NCI-H774 (cell line): ENCODE measurements around the gene FGF7.
"Not testable (repeated sequence)": the region's sequence is repeated elsewhere in the genome, so short reads cannot be mapped to it uniquely, and the experiment has no call there.

Experiments
- DNase-seq: peaks from one replicate; lab custom pipeline; 2025; lab: John Stamatoyannopoulos, UW

Gene FGF7

DNA sequence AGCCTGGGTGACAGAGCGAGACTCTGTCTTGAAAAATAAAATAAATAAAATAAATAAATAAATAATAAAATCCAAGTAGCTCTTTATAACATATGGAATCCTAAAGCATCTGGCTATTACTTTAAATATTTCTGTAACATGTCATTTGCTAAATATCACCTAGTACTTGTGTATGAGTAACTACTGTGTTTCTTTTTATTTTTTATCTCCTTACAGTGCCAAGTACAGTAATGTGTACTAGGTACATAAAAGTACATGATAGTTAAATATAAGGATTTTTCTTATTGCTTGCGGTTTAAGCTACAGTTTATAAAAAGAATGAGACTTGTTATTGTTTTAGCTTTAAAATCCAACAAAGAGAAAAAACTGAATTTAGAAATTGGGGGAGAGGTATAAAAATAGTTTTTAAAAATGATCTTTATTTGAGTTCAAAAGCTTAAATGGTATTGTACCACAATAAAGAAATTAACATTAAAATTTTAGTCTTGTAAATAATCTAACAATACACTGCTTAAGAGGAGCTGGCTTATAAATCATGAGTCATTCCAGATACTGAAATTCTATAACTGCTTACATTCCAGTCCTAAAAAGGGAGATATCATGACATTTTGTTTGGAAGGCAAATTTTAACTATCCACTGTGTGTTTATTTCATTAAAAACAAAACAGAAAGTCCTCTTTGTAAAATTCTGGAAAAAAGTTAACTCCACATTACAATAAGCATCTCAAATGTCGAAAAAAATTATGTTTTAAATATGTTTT lies 73.1 kb downstream of the FGF7 start:
- no peak for DNase-seq

DNA sequence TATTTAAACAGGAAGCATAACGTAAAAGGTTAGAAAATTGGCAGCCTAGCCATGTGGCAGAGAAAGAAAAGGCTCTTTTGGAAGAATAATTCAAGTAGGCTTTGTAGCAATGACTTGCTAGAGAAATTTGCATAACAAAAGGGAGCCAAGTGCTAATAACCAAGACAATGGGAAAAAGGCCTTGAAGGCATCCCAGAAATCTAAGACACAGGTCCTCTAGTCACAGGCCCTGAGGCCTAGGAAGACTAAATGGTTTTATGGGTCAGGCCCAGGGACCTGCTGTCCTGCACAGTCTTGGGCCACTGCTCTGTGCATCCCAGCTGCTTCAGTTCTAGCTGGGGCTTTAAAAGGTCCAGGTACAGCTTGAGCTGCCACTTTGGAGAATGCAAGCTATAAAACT lies 78.5 kb downstream of the FGF7 start:
- no peak for DNase-seq

DNA sequence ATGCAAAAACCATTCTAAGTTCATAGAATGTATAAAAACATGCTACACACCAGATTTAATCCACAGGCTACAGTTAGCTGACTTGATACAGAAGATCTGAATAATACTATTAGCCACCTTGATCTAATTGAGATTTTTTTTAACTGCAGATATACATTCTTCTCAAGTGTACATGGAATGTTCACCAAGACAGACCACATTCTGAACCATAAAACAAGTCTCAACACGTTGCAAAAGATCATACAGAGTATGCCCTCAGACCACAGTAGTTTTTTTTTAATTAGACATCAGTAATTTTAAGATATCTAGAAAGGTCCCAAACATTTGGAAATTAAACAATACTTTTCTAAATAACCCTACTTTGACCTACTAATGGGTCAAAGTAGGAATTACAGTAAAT lies 83.3 kb downstream of the FGF7 start:
- no peak for DNase-seq

DNA sequence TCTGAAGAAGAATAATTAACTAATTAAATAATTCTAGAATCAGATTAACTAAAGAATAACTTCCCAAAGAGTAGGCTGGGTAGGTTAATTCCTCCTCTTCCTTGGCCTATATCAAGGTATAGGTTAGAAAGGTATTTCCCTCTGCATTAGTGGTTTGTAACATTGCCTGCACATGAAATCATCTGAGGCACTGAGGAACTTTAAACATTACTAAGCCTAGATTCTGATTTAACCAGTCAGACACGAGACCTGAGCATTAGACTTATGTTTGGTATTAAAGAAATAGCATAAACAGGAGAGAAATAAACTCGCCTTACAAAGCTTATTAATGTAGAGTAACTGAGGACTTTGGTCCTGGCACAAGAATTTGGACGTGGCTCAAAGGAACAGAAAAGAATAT lies 84.2 kb downstream of the FGF7 start:
- DNase-seq, result no peak

DNA sequence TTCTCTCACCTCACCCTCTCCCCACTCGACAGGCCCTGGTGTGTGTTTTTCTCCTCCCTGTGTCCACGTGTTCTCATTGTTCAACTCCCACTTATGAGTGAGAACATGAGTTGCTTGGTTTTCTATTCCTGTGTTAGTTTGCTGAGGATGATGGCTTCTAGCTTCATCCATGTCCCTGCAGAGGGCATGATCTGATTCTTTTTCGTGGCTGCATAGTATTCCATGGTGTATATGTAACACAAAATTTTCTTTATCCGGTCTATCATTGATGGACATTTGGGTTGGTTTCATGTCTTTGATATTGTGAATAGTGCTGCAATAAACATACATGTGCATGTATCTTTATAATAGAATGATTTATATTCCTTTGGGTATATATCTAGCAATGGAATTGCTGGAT lies 89.7 kb downstream of the FGF7 start:
- DNase-seq, result not testable (repeated sequence)

DNA sequence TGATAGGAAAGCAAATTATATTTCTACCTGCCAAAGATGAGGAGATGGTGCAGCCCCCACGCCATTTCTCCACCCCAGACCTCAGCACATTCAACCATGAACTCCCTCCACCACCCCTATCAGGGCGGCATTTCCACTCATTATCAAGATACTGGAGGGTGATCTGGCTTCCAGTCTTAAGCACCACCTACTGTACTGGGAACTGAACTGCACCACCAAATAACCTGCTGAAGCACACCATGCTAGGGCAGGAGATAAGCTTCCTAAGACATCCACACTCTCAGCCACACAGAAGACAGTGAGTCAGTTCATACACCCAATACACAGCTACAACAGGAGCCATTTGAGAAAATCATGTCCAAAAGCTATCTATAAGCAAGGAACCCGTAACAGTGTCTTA lies 98.8 kb downstream of the FGF7 start:
- DNase-seq, result no peak

DNA sequence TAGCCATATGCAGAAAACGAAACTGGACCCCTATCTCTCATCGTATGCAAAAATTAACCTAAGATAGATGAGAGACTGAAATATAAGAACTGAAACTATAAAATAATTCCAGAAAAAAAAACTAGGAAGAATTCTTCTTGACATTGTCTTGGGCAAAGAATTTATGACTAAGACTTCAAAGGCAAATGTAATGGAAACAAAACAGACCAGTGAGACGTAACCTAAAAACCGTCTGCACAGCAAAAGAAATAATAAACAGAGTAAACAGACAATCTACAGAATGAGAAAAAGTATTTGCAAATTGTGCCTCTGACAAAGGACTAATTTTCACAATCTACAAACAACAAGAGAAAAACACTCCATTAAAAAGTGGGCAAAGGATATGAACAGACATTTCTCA lies 105.2 kb downstream of the FGF7 start:
- no peak for DNase-seq

DNA sequence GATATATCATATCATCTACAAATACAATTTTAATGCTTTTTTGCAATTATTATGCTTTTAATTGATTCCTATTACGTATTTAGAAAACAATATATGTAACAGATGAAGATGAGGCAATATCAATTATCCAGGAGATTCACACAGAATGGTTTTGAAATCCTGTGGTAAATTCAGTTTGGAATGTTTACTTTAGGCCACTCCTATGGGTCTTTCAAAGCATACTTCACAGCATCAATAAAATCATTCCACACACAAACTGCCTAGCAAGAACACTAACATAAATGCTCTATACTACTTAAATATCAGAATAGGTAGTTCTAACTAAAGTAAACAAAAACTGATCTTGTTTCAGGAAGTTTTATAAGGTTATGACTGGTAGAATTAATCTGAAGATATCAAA lies 107.0 kb downstream of the FGF7 start:
- DNase-seq, result no peak
